ENCODE measurements around the gene AMN.

DNA sequence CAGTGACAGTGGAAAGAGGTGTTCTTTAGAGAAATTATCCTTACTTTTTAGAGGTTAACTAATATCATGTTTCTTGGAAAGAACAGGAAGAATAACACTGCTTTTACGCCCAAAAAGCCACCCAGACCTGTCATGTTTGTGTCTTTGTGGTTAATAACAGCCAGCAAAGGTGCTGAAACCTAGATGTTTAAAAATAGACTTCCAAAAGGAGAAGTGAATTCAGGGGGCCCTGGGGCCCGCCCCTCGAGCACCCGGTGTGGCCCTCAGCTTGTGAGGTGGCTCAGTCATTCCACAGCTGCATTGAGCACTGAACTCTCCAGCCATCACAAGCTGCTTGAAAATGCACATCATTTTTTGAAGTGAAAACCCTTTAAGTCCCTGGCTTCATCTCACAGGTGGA, 20.8 kb upstream of the AMN start:
- TF ChIP-seq, protein P1, sequence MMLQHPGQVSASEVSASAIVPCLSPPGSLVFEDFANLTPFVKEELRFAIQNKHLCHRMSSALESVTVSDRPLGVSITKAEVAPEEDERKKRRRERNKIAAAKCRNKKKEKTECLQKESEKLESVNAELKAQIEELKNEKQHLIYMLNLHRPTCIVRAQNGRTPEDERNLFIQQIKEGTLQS (IDR thresholded peaks at IDR 0.05): no peak
- TF ChIP-seq JUND (IDR thresholded peaks at IDR 0.05): no peak

All from liver (tissue), 2 donors.